Measurements from ENCODE around the gene MTMR3.

MTMR3 gene

DNA sequence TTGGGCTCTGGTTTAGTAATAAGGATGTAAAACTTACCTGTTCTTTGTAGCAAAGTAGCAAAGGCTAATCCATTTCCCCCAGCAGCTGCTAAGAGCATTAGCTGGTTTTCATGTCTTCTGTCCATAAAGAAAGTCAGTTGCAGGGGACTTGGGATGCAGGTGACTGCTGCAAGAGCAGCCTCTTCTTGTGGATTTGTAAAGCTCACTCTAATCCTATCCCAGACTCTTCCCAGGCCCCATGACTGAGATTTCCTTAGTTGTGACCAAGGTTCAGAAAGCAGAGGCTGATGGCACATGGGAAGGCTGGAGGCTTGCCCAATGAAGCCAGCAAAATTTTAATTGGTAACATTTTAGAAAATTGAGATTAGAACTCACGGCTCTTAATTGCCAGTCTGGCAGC is 102.9 kb downstream of the MTMR3 start:
- TF ChIP-seq, protein P1, sequence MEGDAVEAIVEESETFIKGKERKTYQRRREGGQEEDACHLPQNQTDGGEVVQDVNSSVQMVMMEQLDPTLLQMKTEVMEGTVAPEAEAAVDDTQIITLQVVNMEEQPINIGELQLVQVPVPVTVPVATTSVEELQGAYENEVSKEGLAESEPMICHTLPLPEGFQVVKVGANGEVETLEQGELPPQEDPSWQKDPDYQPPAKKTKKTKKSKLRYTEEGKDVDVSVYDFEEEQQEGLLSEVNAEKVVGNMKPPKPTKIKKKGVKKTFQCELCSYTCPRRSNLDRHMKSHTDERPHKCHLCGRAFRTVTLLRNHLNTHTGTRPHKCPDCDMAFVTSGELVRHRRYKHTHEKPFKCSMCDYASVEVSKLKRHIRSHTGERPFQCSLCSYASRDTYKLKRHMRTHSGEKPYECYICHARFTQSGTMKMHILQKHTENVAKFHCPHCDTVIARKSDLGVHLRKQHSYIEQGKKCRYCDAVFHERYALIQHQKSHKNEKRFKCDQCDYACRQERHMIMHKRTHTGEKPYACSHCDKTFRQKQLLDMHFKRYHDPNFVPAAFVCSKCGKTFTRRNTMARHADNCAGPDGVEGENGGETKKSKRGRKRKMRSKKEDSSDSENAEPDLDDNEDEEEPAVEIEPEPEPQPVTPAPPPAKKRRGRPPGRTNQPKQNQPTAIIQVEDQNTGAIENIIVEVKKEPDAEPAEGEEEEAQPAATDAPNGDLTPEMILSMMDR (IDR thresholded peaks at IDR 0.05; ENCODE audit: low read depth, low read length, missing control alignments): no peak
- Histone ChIP-seq H3K27me3 (replicated peaks) (no peaks in the 10 kb centered on the region), H3K27ac (no peak overlapping the region), H3K4me3 (ENCODE audit: low read depth, low read length) (no peak overlapping the region), H3K36me3 (replicated peaks) (peaks cover under 1% of the 10 kb centered on the region)
- no peak for DNase-seq
- in situ Hi-C loops (cut with HindIII; ENCODE audit: low pct_ligation_motif_present, low sequenced_read_pairs): no loop called here

DNA sequence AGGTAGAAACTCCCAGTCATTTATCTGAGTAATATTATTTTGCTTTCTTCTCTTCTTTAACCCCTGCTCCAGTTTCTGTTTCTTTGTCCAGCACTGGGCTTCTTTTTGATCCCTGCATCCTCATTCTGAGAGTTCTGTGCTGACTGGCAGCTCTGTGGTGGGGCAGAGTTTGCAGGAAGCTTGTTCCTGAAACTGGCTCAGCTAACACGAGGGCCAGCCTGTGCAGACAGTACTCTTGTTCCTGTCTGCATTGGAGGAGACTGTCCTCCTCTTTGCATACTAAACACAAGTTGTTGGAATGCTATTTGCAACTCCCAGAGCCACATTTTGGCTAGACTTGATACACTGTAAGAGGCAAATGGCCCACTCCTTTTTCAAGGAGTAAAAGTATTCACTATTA is 104.2 kb downstream of the MTMR3 start:
- Histone ChIP-seq H3K27me3 (replicated peaks) (no peaks in the 10 kb centered on the region), H3K4me3 (ENCODE audit: low read depth, low read length) (no peak overlapping the region), H3K27ac (no peak overlapping the region), H3K36me3 (replicated peaks) (peaks cover 4% of the 10 kb centered on the region)
- no peak for DNase-seq
- TF ChIP-seq, protein P1 (IDR thresholded peaks at IDR 0.05; ENCODE audit: low read depth, low read length, missing control alignments): no peak
- in situ Hi-C loops (cut with HindIII; ENCODE audit: low pct_ligation_motif_present, low sequenced_read_pairs): no loop called here

DNA sequence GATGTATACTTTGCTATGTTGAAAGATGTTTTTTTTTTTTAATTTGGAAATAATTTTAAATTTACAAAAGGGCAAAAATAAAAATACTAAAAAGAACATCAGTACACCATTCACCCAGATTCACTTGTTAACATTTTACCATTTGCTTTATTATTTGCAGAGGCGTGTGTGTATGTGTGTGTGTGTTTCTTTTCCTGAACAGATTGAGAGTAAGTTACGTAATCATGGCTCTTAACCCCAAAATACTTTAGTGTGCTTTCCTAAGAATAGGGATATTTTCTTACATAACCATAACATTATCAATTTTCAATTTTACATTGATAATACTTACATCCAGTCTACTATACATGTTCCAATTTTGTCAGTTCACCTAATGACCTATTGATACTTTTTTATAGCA is 105.7 kb downstream of the MTMR3 start:
- in situ Hi-C loops (cut with HindIII; ENCODE audit: low pct_ligation_motif_present, low sequenced_read_pairs): no loop called here
- TF ChIP-seq, protein P1 (IDR thresholded peaks at IDR 0.05; ENCODE audit: low read depth, low read length, missing control alignments): no peak
- peaks cover 4% of the 10 kb centered on the region for H3K36me3 ChIP-seq (replicated peaks)
- DNase-seq: no peak
- no peaks in the 10 kb centered on the region for H3K27me3 ChIP-seq (replicated peaks)
- no peak overlapping the region for H3K4me3 ChIP-seq (ENCODE audit: low read depth, low read length)
- no peak overlapping the region for H3K27ac ChIP-seq

DNA sequence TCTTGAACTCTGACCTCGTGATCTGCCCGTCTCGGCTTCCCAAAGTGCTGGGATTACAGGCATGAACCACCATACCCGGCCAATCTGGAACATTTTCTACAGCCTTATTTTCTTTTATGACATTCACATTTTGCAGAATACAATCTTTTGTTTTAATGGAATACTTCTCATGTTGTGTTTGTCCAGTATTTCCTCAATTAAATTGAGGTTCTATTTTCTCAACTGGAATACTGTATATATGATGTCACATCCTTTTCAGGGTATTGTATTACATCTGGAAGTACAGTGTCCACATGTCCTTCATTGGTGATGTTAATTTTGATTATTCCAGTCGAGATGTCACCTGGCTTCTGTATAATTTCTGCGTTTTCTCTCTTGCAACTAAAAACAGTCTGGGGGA is 106.5 kb downstream of the MTMR3 start:
- DNase-seq: no peak
- no peak overlapping the region for H3K27ac ChIP-seq
- H3K36me3 ChIP-seq (replicated peaks): peaks cover 4% of the 10 kb centered on the region
- H3K4me3 ChIP-seq (ENCODE audit: low read depth, low read length): no peak overlapping the region
- H3K27me3 ChIP-seq (replicated peaks): no peaks in the 10 kb centered on the region
- in situ Hi-C loops (cut with HindIII; ENCODE audit: low pct_ligation_motif_present, low sequenced_read_pairs): no loop called here
- TF ChIP-seq, protein P1 (IDR thresholded peaks at IDR 0.05; ENCODE audit: low read depth, low read length, missing control alignments): no peak

DNA sequence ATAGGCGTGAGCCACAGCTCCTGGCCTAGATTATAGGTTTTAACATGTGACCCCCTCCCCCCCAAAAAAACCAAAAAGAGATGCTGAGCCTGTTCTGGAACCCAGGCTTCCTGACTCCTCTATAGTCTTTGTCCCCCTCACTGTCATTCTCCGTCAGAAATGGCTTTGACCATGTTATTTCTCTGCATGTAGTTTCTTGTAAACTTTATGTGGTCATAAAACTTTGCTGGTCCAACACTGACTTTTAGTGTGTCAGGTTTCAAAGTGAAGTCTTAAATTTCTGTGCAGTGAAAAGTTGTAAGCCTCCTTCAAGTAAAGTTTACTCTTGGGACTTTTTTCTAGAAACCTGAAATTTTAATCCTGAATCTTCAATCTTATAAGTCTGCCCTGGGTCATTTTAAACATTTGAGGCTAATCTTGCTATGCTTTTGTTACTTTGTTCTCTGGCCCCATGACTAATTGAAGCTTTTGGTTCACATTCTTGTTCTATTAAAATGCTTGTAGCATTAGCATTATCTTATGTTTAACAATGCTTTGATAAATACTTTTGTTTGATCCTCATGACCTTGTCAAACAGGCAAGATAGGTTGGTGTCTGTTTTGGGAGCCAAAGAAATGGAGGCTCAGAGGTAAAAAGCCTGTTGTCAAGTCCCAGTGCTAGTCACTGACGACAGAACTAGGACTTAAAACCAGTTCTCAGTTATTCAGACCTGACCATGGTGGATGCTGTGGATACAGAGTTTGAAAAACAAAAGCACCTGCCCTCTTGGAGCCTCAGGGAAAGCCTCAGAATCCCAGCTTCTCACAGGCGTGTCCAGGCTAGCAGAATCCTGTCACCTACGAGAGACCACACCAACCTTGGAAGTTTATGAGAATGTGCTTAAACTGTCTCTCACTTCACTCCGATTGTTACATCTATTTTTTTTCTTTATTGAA is 109.6 kb downstream of the MTMR3 start:
- TF ChIP-seq, protein P1 (IDR thresholded peaks at IDR 0.05; ENCODE audit: low read depth, low read length, missing control alignments): no peak

More for the DNA sequence above, 109.6 kb downstream of the MTMR3 start:
- in situ Hi-C loops (cut with HindIII; ENCODE audit: low pct_ligation_motif_present, low sequenced_read_pairs): no loop called here
- Histone ChIP-seq H3K4me3 (ENCODE audit: low read depth, low read length) (no peak overlapping the region), H3K36me3 (replicated peaks) (peaks cover 4% of the 10 kb centered on the region), H3K27me3 (replicated peaks) (no peaks in the 10 kb centered on the region), H3K27ac (peak overlapping the region; percentile 1)
- peak; percentile 9 for DNase-seq
